Camera-type eye (tissue), 1 donor: ENCODE measurements around the gene NXPH1. TPM values are rescaled to one million over a fixed set of nuclear protein-coding genes. Genes with fewer than 3 reads are reported as not detected.

ENCODE experiments used
- total RNA-seq: library from RNA; depleted of rRNA; stranded (reverse); fragments of >200 nt; gene quantifications from one replicate; pipeline ENCODE4 v1.2.3, GENCODE V29; 2014

Gene NXPH1
- 1.6 TPM for total RNA-seq

DNA sequence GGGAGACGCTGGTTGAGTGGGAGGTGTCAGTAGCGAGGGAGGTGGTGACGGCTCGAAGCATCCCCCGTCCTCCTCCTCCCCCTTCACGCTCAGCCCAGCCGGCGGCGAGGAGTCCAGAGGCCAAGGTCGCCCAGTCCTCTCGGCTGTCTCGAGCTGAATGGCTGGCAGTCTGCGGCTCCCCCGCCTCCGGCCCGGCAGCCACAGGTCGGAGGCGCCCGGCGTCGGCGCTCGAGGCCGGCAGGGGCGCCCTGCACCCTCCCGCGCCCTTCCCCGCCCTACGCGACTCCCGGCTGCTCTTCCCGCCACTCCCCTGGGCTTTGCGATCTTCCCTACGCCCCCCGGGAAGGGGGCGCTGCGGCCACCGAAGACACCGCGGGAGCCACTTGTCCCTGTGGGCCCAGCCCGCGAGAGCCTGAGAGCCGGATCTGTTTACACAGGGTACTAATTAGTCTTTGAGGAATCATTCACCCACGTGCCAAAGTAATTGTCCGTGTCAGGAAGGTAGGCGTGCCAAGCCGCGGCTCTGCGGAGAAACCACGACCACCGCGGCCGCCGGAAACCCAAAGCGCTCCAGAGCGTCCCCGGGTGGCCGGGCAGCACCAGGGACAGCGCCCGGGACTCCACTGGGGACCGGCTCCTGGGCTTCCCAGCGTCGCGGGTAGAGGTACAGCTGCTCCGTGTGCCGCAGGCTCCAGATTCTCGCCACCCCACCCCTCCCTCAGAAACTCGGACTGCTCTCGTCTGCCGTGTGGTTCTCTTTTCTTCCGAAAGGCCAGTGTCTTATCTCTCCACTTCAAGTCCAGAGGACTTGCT lies at the start of gene NXPH1:
Gene NXPH1 (plus strand): TSS at position 133 of the 813 bp plus-strand sequence.

Other genes with a start within 250 kb of the NXPH1 start
- 12.9 TPM for gene ICA1, start 171.4 kb upstream of the NXPH1 start, total RNA-seq